Activated naive CD4-positive, alpha-beta T cell (primary cell): Measurements from ENCODE around the gene SLC12A8.

Experiments used
- DNase-seq, 4 experiments: peaks; one replicate each; lab custom pipeline; 2025; lab: John Stamatoyannopoulos, UW

Gene SLC12A8

GRCh38 chr3:125213946-125214542, 1.5 kb upstream of the SLC12A8 start:
- no peak for DNase-seq

GRCh38 chr3:125213364-125213755, 812 bp upstream of the SLC12A8 start:
- no peak for DNase-seq

GRCh38 chr3:125212091-125212508, 448 bp downstream of the SLC12A8 start:
- no peak for DNase-seq

- no peak for DNase-seq
Observed at GRCh38 chr3:125211523-125212090, 941 bp downstream of the SLC12A8 start.

- no peak for DNase-seq
Observed at GRCh38 chr3:125207949-125208568, 4.5 kb downstream of the SLC12A8 start.

GRCh38 chr3:125207507-125207906, 5.0 kb downstream of the SLC12A8 start:
- no peak for DNase-seq

- no peak for DNase-seq
Observed at GRCh38 chr3:125206934-125207333, 5.6 kb downstream of the SLC12A8 start.

- no peak for DNase-seq
Observed at GRCh38 chr3:125203731-125204130, 8.8 kb downstream of the SLC12A8 start.

- no peak for DNase-seq
Observed at GRCh38 chr3:125202197-125202596, 10.4 kb downstream of the SLC12A8 start.

GRCh38 chr3:125200731-125201139, 11.8 kb downstream of the SLC12A8 start:
- DNase-seq = no peak

GRCh38 chr3:125194849-125195601, 17.5 kb downstream of the SLC12A8 start:
- DNase-seq = no peak

- no peak for DNase-seq
Observed at GRCh38 chr3:125194061-125194848, 18.3 kb downstream of the SLC12A8 start.

GRCh38 chr3:125192190-125193035, 20.1 kb downstream of the SLC12A8 start:
- no peak for DNase-seq

- no peak for DNase-seq
Observed at GRCh38 chr3:125191730-125192129, 20.8 kb downstream of the SLC12A8 start.

GRCh38 chr3:125191256-125191655, 21.3 kb downstream of the SLC12A8 start:
- DNase-seq = no peak

- no peak for DNase-seq
Observed at GRCh38 chr3:125190786-125191185, 21.8 kb downstream of the SLC12A8 start.

- no peak for DNase-seq
Observed at GRCh38 chr3:125189378-125190165, 23.0 kb downstream of the SLC12A8 start.

GRCh38 chr3:125188955-125189354, 23.6 kb downstream of the SLC12A8 start:
- DNase-seq = no peak

GRCh38 chr3:125187599-125187910, 25.0 kb downstream of the SLC12A8 start:
- no peak for DNase-seq

- DNase-seq = no peak
Observed at GRCh38 chr3:125186800-125187598, 25.5 kb downstream of the SLC12A8 start.
